SU-DHL-6 (cell line): ENCODE measurements around the gene KDM4B.

Source experiments
- H2AFZ ChIP-seq: fragments of 200-600 bp; sonication (generic); 2 replicates; pipeline ENCODE4 v1.6.1; 2014; ENCODE audit warnings: low read depth, mild to moderate bottlenecking, moderate library complexity, mixed read lengths, antibody characterized with exemption, low read length; ENCODE audit not compliant: severe bottlenecking
- H3F3A ChIP-seq: fragments of 200-600 bp; shearing (Covaris generic); 2 replicates; pipeline ENCODE4 v1.6.0; 2016; ENCODE audit warnings: antibody characterized with exemption, mild to moderate bottlenecking; ENCODE audit not compliant: insufficient read depth
- H3K27ac ChIP-seq: fragments of 200-600 bp; sonication (generic); 2 replicates; pipeline ENCODE4 v1.5.1; 2016; ENCODE audit warnings: low read depth, mild to moderate bottlenecking, low read length, moderate library complexity, mixed read lengths
- H3K27me3 ChIP-seq: fragments of 200-600 bp; sonication (generic), shearing (Covaris generic); 2 replicates; pipeline ENCODE4 v1.6.0; 2014; ENCODE audit warnings: mild to moderate bottlenecking, low read length
- H3K36me3 ChIP-seq: fragments of 200-600 bp; sonication (generic); 2 replicates; pipeline ENCODE4 v1.6.1; 2014; ENCODE audit warnings: mild to moderate bottlenecking, low read length, mixed read lengths
- H3K4me2 ChIP-seq: fragments of 300-600, 200-600 bp; shearing (Covaris generic), sonication (generic); 2 replicates; pipeline ENCODE4 v1.6.0; 2014; ENCODE audit warnings: low read length, low read depth, mild to moderate bottlenecking; ENCODE audit not compliant: poor library complexity, severe bottlenecking
- H3K4me3 ChIP-seq: fragments of 200-600 bp; sonication (generic); 2 replicates; pipeline ENCODE4 v1.5.1; 2014; ENCODE audit warnings: antibody characterized with exemption, low read length, mild to moderate bottlenecking, mixed read lengths; ENCODE audit not compliant: insufficient read depth, poor library complexity, severe bottlenecking
- H3K79me2 ChIP-seq: fragments of 200-600 bp; sonication (generic); 2 replicates; pipeline ENCODE4 v1.6.1; 2014; ENCODE audit warnings: mild to moderate bottlenecking, low read length, moderate library complexity; ENCODE audit not compliant: insufficient read depth
- H3K9ac ChIP-seq: fragments of 200-600 bp; sonication (generic); 2 replicates; pipeline ENCODE4 v1.7.0; 2014; ENCODE audit warnings: mild to moderate bottlenecking, low read length
- H3K9me2 ChIP-seq: fragments of 200-600 bp; sonication (generic); replicated peaks from 2 replicates; pipeline ENCODE4 v1.6.1; 2014; ENCODE audit warnings: low read length; ENCODE audit not compliant: insufficient read depth
- H3K9me3 ChIP-seq: fragments of 200-600 bp; sonication (generic); 2 replicates; pipeline ENCODE4 v1.6.1; 2014; ENCODE audit warnings: low read length, mixed read lengths; ENCODE audit not compliant: insufficient read depth
- H4K20me1 ChIP-seq: fragments of 200-600 bp; sonication (generic); 2 replicates; pipeline ENCODE4 v1.6.1; 2014; ENCODE audit warnings: low read depth, mild to moderate bottlenecking, antibody characterized with exemption, low read length, moderate library complexity, mixed read lengths
- EZH2phosphoT487 ChIP-seq: fragments of 200-600 bp; sonication (generic), shearing (Covaris generic); conservative IDR thresholded peaks from 2 replicates; pipeline ENCODE4 v1.6.1; 2018; ENCODE audit warnings: mild to moderate bottlenecking, antibody characterized with exemption, low read length, moderate library complexity, mixed read lengths
- TF ChIP-seq, protein P1 (sequence below): fragments of 200-600 bp; sonication (generic); IDR thresholded peaks from one replicate; pipeline ENCODE4 v1.5.1; 2017; ENCODE audit warnings: antibody characterized with exemption, mild to moderate bottlenecking, low read length, moderate library complexity; ENCODE audit not compliant: insufficient read depth, poor library complexity, severe bottlenecking

Gene KDM4B

DNA sequence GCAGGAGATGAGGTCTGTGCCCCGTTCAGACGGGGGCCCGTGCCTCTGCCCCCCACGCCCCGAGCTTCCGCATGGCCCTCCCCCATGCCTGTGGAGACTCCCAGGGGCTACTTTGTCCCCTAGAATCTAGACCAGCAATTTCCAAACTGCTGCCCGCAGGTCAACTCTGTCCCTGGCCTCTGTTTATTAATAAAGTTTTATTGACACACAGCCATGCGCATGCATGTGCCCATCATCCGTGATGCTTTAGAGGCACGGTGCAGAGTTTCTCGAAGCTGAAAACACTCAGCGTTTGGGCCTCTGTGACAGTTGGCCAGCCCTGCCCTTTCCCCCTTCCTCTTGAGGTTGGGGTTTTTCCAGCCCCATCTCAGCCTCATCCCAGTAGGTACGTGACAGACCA lies 140.0 kb downstream of the KDM4B start:
- TF ChIP-seq EZH2phosphoT487 = no peak
- TF ChIP-seq, protein P1, sequence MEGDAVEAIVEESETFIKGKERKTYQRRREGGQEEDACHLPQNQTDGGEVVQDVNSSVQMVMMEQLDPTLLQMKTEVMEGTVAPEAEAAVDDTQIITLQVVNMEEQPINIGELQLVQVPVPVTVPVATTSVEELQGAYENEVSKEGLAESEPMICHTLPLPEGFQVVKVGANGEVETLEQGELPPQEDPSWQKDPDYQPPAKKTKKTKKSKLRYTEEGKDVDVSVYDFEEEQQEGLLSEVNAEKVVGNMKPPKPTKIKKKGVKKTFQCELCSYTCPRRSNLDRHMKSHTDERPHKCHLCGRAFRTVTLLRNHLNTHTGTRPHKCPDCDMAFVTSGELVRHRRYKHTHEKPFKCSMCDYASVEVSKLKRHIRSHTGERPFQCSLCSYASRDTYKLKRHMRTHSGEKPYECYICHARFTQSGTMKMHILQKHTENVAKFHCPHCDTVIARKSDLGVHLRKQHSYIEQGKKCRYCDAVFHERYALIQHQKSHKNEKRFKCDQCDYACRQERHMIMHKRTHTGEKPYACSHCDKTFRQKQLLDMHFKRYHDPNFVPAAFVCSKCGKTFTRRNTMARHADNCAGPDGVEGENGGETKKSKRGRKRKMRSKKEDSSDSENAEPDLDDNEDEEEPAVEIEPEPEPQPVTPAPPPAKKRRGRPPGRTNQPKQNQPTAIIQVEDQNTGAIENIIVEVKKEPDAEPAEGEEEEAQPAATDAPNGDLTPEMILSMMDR = no peak
- Histone ChIP-seq H3K9me3 (no peaks in the 10 kb centered on the region), H3K79me2 (no peaks in the 10 kb centered on the region), H3K9ac (no peak overlapping the region), H3K27me3 (no peaks in the 10 kb centered on the region), H3K9me2 (no peaks in the 10 kb centered on the region), H3K36me3 (no peaks in the 10 kb centered on the region), H3K4me2 (no peak overlapping the region), H4K20me1 (no peaks in the 10 kb centered on the region), H3F3A (no peaks in the 10 kb centered on the region), H2AFZ (no peak overlapping the region), H3K27ac (no peak overlapping the region), H3K4me3 (no peak overlapping the region)

DNA sequence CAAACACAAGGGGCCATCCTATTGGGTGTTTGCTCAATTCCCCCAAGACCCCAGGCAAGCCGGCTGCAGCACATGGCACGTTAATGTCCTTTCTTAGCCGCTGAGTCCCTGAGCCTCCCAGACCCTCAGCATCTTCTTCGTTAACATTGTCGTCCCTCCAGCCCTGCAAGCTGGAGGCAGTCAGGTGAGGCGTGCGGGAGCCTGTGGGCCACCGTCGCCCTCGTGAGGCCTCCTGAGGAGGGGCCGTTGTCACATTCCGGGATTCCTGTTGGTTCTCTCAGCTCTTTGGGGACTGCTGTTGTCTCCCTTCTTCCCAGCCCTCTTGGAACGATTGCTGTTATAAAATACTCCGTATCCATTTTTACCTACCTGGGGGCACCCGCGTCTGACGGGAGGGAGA lies 140.6 kb downstream of the KDM4B start:
- Histone ChIP-seq H4K20me1 (no peaks in the 10 kb centered on the region), H3K9ac (no peak overlapping the region), H3K9me3 (no peaks in the 10 kb centered on the region), H3K4me3 (no peak overlapping the region), H3K4me2 (no peak overlapping the region), H3K27ac (no peak overlapping the region), H3K9me2 (no peaks in the 10 kb centered on the region), H3K79me2 (no peaks in the 10 kb centered on the region), H2AFZ (no peak overlapping the region), H3F3A (no peaks in the 10 kb centered on the region), H3K27me3 (no peaks in the 10 kb centered on the region), H3K36me3 (no peaks in the 10 kb centered on the region)
- TF ChIP-seq, protein P1 = no peak
- TF ChIP-seq EZH2phosphoT487 = no peak

DNA sequence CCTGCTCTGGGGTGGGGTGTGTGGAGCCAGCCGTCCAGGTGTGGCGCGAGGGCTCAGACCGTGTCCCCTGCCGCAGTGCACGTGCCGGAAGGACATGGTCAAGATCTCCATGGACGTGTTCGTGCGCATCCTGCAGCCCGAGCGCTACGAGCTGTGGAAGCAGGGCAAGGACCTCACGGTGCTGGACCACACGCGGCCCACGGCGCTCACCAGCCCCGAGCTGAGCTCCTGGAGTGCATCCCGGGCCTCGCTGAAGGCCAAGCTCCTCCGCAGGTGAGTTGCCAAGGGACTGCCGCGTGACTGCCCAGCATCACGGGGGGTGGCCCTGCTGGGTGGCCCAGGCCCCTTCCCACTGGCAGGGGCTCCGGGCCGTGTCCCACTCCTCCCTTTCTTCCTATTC lies 141.6 kb downstream of the KDM4B start:
- Histone ChIP-seq H3F3A (no peaks in the 10 kb centered on the region), H3K4me2 (no peak overlapping the region), H3K4me3 (no peak overlapping the region), H3K27ac (no peak overlapping the region), H3K9ac (no peak overlapping the region), H2AFZ (no peak overlapping the region), H3K36me3 (no peaks in the 10 kb centered on the region), H4K20me1 (no peaks in the 10 kb centered on the region), H3K9me2 (no peaks in the 10 kb centered on the region), H3K27me3 (no peaks in the 10 kb centered on the region), H3K9me3 (no peaks in the 10 kb centered on the region), H3K79me2 (no peaks in the 10 kb centered on the region)
- TF ChIP-seq, protein P1 = no peak
- no peak for TF ChIP-seq EZH2phosphoT487

DNA sequence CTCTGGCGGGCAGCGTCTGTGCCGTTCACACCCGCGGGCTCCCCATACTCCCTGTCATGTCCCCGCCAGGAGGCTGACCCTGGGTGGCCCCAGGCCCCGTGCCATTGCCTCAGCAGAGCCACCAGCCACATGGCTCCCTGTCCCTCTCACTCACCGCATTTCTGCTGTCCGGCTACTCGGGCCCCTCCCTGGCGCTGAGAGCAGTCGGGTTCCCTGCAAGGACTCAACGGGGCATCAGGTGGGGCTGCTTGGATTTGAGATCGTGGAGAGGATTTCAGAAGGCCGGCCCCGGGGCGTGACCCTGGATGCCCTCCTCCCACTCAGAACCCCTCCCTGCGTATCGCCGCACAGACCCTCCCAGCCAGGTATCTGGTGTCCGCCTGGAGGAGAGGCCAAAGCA lies 142.1 kb downstream of the KDM4B start:
- Histone ChIP-seq H3K9me2 (no peaks in the 10 kb centered on the region), H4K20me1 (no peaks in the 10 kb centered on the region), H3F3A (no peaks in the 10 kb centered on the region), H3K36me3 (no peaks in the 10 kb centered on the region), H3K9me3 (no peaks in the 10 kb centered on the region), H3K27ac (no peak overlapping the region), H3K4me2 (no peak overlapping the region), H3K4me3 (no peak overlapping the region), H3K79me2 (no peaks in the 10 kb centered on the region), H2AFZ (no peak overlapping the region), H3K9ac (no peak overlapping the region), H3K27me3 (no peaks in the 10 kb centered on the region)
- TF ChIP-seq, protein P1 = no peak
- no peak for TF ChIP-seq EZH2phosphoT487
